ENCODE results near the gene CDK11A.
"Not testable (repeated sequence)": the region's sequence is repeated elsewhere in the genome, so short reads cannot be mapped to it uniquely, and the experiment has no call there.

Gene CDK11A

GRCh38 chr1:1662392-1662791 is 61.8 kb downstream of the CDK11A start:
- not testable (repeated sequence) for DNase-seq (ENCODE audit: low spot score)

- DNase-seq (ENCODE audit: low spot score), result peak; percentile 96
Observed at GRCh38 chr1:1658583-1659549, 65.3 kb downstream of the CDK11A start, which contains the start of gene CDK11B. CDK11B (minus strand) TSS chr1:1659004; CDS start chr1:1657485, 1,519 bp downstream.

Measured in RKO (cell line).